Measurements from ENCODE around the gene ZNF669.

DNA sequence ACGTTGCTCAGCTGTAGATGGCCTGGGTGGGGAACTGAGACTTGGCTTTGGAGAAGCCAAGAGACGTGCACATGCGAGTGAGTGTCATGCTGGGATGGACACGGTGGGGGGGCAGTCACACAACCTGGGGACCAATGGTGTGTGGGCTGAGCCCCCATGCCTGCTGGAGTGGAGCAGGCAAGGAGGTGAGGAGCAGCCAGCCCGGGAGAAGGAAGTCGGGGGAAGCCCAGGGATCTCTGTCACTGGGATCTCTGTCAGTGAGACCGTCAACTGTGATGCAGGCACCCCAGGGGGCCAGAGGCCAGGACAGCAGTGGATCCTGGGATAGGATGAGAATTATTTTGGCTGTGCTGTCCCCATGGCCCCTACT, 11.0 kb upstream of the ZNF669 start:
- TF ChIP-seq, protein P1, sequence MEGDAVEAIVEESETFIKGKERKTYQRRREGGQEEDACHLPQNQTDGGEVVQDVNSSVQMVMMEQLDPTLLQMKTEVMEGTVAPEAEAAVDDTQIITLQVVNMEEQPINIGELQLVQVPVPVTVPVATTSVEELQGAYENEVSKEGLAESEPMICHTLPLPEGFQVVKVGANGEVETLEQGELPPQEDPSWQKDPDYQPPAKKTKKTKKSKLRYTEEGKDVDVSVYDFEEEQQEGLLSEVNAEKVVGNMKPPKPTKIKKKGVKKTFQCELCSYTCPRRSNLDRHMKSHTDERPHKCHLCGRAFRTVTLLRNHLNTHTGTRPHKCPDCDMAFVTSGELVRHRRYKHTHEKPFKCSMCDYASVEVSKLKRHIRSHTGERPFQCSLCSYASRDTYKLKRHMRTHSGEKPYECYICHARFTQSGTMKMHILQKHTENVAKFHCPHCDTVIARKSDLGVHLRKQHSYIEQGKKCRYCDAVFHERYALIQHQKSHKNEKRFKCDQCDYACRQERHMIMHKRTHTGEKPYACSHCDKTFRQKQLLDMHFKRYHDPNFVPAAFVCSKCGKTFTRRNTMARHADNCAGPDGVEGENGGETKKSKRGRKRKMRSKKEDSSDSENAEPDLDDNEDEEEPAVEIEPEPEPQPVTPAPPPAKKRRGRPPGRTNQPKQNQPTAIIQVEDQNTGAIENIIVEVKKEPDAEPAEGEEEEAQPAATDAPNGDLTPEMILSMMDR (conservative IDR thresholded peaks at IDR 0.05 in 1 of 2, IDR thresholded peaks at IDR 0.05 in 1 of 2; ENCODE audit: extremely low read depth in 1 of 2, insufficient read depth in 1 of 2, low read depth in 1 of 2, low read length in 2 of 2) = no peak
- no peak for TF ChIP-seq EZH2 (IDR thresholded peaks at IDR 0.05; ENCODE audit: borderline replicate concordance, low read length)
